ENCODE data around the gene CHTF18.
"Not testable (repeated sequence)": the region's sequence is repeated elsewhere in the genome, so short reads cannot be mapped to it uniquely, and the experiment has no call there.

The CHTF18 gene

DNA sequence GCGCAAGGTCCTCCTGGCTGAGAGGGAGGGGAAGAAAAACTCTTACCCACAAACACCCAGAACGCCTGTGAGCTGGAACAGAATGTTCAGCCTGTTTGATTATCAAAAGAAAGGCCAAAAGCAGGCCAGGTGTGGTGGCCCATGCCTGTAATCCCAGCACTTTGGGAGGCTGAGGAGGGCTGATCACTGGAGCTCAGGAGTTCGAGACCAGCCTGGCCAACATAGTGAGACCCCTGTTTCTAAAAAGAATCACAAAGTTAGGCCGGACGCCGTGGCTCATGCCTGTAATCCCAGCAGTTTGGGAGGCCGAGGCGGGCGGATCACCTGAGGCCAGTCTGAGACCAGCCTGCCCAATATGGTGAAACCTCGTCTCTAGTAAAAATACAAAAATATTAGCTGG lies 12.1 kb upstream of the CHTF18 start:
- DNase-seq (ENCODE audit: low read depth), result not testable (repeated sequence)

DNA sequence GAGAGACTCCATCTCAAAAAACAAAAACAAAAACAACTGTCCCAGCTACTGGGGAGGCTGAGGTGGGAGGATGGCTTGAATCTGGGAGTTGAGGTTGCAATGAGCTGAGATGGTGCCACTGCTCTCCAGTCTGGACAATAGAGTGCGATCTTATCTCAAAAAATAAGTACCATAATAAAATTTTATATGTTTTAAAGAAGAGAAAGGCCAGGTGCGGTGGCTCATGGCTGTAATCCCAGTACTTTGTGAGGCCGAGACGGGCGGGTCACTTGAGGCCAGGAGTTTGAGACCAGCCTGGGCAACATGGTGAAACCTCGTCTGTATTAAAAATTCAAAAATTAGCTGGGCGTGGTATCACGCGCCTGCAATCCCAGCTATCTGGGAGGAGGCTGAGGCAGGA lies 11.6 kb upstream of the CHTF18 start:
- DNase-seq (ENCODE audit: low read depth), result no peak

DNA sequence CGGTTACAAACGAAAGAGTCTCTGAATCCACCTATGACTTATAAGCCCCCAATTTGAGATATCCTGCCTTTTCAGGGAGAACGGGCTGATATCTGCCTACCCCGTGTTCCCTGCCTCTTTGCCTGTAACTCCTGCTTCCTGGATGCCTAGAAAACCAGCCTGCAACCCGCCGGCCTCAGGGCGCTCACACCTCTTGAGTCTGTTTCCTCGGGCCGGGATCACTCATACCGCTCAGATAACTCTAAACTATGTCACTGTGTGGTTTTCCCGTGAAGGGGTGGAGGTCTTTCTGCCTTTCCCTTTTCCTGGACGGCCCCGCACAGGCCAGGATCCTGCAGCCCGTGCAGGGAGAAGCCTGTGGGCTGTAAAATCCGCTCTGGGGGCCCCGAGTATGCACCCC lies 10.6 kb upstream of the CHTF18 start:
- no peak for DNase-seq (ENCODE audit: low read depth)

DNA sequence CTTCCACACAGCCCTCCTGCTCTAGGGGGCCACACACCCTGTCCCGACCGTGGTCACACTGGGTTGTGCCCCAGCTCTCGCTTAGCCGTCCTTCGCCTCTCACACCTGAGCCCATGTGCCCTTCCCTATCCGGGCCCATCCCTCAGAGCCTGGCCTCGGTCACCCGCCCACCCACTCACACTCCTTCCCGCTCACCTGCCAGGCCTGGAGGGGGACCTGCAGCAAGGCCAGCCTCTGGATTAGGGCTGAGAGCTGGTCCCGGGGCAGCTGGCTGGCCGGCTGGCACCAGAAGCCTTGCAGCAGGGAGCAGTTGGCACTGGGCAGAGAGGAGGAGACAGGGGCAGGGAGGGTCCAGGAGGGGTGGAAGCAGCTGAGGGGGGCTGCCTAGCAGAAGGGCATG lies 10.0 kb upstream of the CHTF18 start:
- no peak for DNase-seq (ENCODE audit: low read depth)

DNA sequence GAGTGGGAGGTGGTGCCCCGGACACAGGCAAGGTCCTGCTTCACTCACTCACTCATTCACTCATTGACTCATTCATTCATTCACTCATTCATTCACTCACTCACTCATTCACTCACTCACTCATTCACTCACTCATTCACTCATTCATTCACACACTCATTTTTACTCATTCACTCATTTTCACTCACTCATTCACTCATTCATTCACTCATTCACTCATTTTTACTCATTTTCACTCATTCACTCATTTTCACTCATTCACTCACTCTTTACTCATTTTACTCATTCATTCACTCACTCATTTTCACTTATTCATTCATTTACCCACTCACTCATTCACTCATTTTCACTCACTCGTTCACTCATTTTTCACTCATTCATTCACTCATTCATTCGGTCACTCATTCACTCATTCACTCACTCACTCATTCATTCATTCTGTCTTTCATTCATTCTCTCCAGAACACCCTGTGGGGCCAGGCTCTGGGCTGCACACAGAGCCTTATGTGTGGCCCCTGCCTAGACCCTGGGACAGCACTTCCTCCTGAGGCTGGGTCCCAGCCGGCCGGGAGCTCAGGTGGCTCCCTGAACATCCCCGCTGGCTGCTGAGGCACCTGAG lies 9.4 kb upstream of the CHTF18 start:
- DNase-seq (ENCODE audit: low read depth), result no peak

DNA sequence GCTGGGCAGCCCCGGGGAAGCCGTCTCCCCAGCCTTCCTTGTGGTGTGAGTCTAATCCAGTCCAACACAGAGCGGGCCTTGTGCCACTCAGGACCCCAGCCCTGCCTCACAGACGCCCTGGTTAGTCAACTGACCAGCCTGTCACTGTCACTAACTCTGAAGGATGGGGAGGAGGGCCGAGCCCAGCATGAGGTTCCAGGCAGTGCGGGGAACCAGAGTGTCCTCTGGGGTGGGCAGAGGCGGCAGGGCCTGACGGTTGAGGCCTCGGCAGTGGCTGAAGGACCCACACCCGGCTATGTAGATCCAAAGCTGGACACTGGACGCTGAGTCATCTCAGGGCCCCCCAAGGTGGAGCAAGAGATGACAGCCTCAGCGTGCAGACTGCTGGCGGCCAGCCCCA lies 8.9 kb upstream of the CHTF18 start:
- DNase-seq (ENCODE audit: low read depth), result no peak

DNA sequence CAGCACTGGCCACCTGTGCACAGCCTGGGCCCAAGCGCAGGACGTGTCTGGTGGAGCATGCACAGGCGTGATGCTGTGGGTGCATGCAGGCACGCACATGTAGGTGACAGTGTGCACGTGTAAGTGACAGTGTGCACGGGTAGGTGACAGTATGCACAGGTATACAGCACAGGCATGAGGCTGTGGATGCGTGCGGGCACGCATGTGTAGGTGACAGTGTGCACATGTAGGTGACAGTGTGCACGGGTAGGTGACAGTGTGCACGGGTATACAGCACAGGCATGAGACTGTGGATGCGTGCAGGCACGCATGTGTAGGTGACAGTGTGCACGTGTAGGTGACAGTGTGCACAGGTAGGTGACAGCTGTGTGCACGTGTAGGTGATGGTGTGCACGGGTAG lies 8.1 kb upstream of the CHTF18 start:
- DNase-seq (ENCODE audit: low read depth), result no peak

DNA sequence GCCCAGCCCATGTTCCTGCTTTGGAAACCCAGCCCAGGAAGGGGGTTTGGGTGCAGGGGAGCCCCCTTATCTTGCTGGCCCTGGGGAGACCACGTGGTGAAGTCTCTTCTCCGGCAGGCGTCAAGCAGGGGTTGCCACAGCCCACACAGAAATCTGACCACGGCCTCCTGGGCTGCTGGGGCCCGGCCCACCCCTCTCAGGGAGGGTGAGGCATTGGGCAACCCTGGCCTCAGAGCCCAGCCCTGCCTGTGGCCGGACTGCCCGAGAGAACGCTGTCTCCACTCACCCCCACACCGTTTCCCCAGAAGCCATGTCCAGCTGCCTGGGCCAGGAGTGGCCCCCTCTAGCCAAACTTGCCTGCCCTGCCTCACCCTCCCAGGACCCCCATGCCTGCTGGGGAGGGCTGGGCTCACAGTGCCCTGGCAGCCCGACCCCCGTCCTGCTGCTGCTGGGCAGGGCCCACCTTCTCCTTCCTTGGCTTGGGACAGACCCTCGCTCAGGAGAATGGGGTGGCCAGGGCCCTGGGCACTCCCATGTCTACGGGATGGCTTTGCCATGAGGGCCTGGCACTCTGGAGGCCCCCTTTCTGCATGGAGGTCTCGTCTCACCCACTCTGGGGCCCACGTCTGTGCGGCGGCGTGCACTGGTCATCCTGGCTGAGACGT lies 6.9 kb upstream of the CHTF18 start:
- no peak for DNase-seq (ENCODE audit: low read depth)

DNA sequence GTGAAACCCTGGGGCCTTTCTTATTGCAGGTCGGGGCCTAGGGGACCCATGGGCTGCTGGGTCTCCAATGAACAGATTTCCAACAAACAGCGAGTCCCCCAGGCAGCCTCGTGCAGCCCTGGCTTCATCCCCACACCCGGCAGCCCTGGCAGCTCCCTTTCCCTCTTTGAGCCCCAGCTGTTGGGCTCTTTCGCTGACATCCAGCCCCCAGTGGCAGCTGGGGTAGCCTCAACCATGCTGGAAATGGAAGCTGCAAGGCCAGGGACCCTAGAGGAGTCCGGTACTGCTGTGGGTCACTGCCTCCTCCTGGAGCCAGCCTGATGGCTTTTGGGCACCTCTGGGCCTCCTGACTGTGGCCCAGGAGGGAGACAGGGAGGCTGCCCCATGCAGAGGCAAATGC lies 6.2 kb upstream of the CHTF18 start:
- no peak for DNase-seq (ENCODE audit: low read depth)

DNA sequence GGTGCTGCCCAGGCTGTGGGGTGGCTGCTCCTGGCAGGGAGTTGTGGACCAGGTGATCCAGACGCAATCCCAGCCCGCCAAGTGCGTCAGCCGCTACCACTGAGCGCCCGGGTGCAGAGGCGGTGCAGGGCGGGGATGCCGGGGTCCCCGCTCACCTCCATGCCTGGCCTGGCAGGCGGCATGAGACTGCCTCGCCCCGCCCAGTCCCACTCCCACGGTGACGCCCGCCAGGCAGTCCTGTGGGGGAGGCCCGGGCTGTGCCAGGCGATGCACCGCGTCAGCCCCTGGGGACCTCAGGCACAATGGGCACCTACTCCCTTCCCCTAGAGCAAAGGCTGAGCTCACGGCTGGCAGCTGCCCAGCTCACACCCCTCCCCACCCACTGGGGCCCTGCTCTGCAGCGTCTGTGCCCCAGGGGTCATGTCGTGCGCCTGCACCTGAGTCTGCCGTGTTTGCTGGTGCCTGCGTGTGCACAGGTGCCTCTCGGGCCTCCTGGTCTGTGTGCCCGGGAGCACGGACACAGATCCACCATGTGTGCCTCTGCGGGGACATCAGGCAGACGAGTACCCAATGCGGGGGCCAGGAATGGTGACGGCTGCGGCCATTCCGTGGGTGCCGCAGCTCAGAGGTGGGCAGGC lies 5.5 kb upstream of the CHTF18 start:
- no peak for DNase-seq (ENCODE audit: low read depth)

DNA sequence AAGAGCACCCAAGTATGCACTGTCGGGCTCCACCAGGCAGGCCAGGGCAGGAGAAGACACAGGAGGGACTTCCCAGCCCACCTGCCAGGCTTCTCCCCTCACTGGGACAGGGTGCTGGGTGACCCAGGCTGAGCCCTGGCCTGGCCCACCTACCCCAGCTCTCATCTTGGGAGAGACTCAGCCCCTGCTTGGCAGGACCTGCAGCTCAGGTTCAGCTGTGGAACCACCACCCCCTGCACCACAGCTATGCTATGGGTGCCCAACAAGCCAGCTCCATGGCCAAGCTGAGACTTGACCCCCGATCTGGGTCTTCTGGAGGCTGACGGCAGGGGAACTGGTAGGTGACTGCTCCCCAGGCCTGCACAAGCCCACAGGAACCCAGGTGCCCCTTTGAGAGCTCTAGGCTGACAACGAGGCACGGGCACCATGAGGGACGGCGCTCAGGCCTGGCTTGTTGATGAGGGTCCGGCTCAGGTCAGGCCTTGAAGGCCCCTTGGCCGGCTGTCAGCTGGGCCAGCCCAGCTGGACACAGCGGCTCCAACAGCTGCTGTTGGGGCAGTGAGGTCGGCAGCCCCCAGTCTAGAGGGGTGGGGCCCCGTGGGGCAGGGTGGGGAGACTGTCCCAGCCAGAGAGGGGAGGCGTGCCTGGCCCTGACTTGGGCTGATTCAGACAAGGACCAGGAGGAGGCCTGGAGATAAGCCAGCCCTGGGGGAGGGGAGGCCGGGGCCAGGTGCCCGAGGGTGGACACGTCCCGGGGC lies 4.8 kb upstream of the CHTF18 start:
- no peak for DNase-seq (ENCODE audit: low read depth)

DNA sequence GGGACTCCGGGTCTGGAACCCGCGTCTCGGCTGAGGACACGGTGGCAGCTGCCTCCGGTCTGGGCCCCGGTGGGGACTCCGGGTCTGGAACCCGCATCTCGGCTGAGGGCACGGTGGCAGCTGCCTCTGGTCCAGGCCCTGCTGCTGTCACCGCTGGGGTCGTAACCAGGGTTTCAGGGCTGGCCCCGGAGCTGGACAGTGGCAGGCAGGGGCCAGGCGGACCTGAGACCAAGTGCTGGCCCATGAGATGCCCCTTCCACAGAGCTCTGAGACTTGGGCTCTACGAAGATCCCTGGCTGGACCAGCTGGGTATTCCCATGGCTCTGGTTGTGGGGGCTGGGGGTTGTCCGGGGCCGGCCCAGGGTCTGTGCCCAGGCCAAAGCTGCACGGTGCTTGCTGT lies 4.0 kb upstream of the CHTF18 start:
- DNase-seq (ENCODE audit: low read depth), result no peak

DNA sequence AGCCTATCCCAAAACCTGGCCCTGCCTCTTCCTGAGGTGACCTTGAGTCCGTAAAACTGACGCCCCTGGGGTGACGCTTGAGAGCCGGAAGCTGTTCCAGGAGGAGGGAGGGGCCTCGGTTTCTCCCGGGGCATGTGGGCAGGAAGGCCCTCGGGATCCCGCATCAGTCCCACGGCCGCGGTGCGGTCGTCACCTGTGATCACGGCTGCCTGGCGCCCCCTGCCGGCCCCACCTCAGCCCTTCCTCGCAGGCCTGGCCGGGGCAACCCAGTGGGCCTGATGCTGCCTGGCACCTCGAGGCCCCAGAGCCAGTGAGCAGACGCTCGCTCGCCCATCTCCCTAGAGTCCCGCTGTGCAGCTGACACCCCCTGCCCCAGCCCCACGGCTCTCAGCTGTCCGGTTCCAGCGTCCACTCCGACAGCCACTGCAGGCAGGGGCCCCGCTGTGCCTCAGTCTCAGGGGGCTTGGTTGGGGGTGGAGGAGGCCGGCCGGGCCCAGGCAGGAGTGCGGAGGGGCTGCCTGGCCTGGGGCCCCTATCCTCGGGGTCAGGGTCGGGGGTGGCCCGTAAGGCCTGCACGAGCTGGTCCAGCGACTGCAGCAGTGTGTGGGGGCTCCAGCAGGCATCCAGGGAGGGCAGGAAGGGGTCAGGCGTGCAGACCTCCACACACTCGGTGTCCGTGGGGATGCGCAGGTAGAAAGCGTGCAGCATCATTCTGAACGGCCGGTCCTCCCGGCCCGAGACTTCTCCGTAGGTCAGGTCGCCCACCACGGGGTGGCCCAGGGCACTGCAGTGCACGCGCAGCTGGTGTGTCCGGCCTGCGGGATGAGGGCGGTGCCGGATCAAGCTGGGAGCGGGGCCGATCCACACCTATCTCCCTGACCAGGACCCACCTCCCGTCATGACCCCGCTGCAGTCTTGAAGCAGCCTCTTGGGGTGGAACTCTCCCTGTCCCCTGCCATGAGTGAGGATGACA lies 2.6 kb upstream of the CHTF18 start:
- DNase-seq (ENCODE audit: low read depth), result no peak

DNA sequence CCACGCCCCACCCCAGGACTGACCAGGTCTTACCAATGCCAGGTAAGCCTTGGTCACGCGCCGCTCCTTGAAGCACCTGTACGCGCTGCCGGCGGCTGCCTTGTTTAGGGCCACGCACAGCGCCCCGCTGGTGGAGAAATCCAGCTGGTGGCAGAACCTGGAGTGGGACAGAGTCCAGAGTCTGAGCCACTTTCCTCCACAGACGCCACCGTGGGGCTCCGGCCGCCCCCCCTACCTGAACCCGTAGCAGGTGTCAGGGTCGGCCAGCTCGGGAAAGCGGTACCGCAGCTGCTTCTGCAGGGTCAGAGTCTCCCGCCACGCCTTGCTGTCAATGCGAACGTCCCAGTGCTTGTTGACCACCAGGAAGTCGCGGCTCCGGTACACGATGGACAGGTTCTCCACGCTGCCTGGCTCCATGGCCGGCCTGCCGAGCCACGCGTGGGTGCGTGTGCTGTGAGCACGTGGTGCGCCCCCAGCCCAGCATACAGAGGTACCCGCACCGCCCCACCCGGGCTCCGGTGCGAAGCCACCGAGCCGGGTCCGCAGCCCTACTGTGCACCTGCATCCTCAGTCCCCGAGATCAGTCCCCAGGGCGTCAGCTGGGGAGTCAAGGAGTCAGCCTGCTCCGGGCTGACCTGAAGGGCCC lies 976 bp upstream of the CHTF18 start:
- DNase-seq (ENCODE audit: low read depth), result no peak

DNA sequence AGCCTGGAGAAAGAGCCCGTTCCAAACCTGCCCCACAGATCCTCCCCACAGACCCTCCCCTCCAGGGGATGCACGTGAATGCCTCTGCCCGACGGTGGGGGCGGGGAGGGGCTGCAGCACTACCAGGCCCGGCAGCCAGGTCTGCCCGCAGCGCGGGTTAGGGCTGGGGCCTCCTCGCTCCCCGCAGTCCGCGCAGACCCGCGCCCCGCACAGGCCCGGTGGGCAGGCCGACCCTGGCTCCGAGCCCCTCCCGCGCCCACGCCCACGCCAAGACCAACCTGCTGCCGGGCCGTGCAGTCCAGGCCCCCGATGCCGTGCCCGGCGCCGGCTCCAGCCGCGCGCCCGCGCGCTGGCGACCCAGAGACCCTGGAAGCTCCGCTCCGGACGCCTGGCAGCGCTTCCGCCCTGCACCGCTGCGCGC lies 432 bp upstream of the CHTF18 start, which contains the start of gene RPUSD1:
RPUSD1 (minus strand) TSS at position 404 of the 421 bp plus-strand sequence. CDS start 644 bp downstream, outside the sequence.
- DNase-seq (ENCODE audit: low read depth), result no peak

DNA sequence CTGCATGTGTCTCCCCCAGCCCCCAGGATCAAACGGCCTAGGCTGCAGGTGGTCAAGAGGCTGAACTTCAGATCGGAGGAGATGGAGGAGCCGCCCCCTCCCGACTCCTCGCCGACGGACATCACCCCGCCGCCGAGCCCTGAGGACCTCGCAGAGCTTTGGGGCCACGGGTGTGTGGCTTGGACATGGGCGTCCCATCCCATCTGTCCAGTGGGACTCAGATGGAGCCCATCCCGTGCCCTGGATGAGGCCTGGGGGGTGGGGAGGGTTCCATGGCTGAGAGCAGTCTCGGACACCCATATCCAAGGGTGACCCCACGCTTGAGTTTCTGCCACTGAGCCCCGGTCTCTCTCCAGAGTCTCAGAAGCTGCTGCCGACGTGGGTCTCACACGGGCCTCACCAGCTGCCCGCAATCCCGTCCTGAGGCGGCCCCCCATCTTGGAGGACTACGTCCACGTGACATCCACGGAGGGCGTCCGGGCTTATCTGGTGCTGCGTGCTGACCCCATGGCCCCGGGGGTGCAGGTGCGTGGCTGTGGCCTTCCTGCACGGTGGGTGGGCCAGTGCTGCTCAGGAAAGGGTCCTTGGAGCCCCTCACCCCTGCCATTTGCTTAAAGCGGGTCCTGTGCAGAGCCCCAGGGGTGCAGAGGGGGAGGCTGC lies 901 bp downstream of the CHTF18 start:
- no peak for DNase-seq (ENCODE audit: low read depth)

DNA sequence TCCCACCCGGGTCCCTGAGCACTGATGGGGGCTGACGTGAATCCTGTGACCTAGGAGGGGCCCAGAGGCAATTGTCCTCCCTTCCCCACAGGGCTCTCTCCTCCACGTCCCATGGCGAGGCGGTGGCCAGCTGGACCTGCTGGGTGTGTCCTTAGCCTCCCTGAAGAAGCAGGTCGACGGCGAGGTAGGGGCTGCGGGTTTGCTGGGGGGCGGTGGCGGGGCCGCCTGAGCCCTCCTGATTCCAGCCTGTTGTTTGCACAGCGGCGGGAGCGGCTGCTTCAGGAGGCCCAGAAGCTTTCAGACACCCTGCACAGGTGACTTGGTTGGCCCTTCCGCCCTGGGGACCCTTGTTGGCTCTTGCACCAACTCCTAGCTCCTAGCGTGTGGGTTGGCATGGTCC lies 1.7 kb downstream of the CHTF18 start:
- no peak for DNase-seq (ENCODE audit: low read depth)

DNA sequence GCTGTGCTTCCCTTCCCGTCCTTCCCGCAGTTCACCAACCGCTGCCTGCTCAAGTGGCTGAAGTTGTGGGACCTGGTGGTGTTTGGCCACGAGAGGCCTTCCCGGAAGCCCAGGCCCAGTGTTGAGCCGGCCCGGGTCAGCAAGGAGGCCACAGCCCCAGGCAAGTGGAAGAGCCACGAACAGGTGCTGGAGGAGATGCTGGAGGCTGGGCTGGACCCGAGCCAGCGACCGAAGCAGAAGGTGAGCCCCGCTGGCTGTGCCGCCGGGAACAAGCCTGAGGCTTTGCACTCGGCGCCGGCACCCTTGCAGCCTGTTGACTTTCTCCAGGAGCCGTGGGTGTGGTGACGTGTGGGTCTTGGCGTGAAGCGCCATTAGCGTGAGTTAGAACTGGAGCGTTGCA lies 2.7 kb downstream of the CHTF18 start:
- DNase-seq (ENCODE audit: low read depth), result no peak

DNA sequence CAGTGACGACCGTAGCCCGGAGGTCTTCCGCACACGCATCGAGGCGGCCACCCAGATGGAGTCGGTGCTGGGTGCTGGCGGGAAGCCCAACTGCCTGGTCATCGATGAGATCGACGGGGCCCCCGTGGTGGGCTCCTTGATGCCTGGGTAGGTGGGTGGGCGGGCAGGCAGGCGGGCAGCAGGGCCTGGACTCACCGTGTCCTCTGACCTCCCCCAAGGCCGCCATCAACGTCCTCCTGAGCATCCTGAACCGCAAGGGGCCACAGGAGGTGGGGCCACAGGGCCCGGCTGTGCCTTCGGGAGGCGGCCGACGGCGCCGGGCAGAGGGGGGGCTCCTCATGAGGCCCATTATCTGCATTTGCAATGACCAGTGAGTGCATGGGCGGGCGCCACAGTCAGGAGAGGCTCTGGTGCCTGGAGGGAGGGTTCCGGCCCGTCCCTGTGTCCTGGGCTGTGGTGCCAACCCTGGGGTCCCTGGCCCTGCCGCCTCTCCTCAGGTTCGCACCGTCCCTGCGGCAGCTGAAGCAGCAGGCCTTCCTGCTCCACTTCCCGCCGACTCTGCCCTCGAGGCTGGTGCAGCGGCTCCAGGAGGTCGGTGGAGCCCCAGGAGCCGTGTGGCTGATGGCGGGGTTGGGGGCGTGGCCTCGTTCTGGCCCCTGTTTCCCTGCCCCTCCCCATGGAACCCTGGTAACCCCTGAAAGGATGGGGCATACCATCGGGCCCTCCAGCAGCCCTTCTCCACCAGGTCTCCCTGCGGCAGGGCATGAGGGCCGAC lies 4.0 kb downstream of the CHTF18 start:
- no peak for DNase-seq (ENCODE audit: low read depth)

DNA sequence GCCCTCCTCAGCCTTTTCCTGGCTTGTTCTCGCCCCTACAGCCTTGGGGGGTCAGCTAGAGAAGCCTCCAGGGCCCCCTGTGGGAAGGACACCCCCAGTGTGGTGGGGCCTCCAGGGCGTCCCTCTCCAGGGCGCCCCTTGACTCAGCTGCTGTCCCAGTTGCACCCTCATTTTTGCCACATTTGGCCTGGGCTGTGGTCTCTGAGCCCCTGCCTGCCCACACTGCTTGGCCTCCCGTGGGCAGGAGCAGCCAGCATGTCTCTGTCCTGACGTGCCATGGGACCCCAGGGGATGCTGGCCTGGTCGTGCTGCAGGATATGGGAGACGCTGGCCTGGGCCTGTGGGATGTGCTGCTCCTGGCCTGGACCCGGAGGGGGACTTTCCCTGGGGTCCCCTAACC lies 5.0 kb downstream of the CHTF18 start:
- no peak for DNase-seq (ENCODE audit: low read depth)
